Brain microvascular endothelial cell (primary cell): ENCODE measurements around the gene C19orf44.
A peak's percentile ranks its signal among the peaks of the same experiment; 100 is the strongest.

Experiments
- DNase-seq: peaks from one replicate; pipeline ENCODE4 v3.0.0-alpha.2; 2020
- H3K27ac ChIP-seq: fragments of 250-450 bp; sonication (Bioruptor Pico); 2 replicates; pipeline ENCODE4 v1.5.1; 2020; ENCODE audit warnings: mild to moderate bottlenecking, moderate library complexity
- H3K27me3 ChIP-seq: fragments of 250-450 bp; sonication (Bioruptor Pico); replicated peaks from 2 replicates; pipeline ENCODE4 v1.5.1; 2020; ENCODE audit warnings: mild to moderate bottlenecking
- H3K36me3 ChIP-seq: fragments of 250-450 bp; sonication (Bioruptor Pico); replicated peaks from 2 replicates; pipeline ENCODE4 v1.5.1; 2020; ENCODE audit warnings: mild to moderate bottlenecking
- H3K4me3 ChIP-seq: 2 replicates; pipeline ENCODE4 v1.5.1; 2011; ENCODE audit warnings: low read depth, mild to moderate bottlenecking, control low read depth, low read length, moderate library complexity
- CTCF ChIP-seq: IDR thresholded peaks from 2 replicates; pipeline ENCODE4 v1.5.1; 2011; ENCODE audit warnings: low read depth, mild to moderate bottlenecking, moderate library complexity, low read length, control low read depth, inconsistent platforms; ENCODE audit errors: missing control alignments
- in situ Hi-C: cut with HindIII; loops from 2 replicates; pipeline ENCODE4 v1.10.0; 2017; ENCODE audit warnings: low sequenced_read_pairs, low pct_ligation_motif_present

The C19orf44 gene

GRCh38 chr19:16536130-16536529, 39.9 kb downstream of the C19orf44 start:
- H3K27me3 ChIP-seq, result no peaks in the 10 kb centered on the region
- TF ChIP-seq CTCF, result no peak
- no peak overlapping the region for H3K27ac ChIP-seq
- in situ Hi-C loops, result no loop called here
- no peak overlapping the region for H3K4me3 ChIP-seq
- peaks cover 66% of the 10 kb centered on the region for H3K36me3 ChIP-seq
- no peak for DNase-seq

- Histone ChIP-seq H3K27me3 (no peaks in the 10 kb centered on the region), H3K36me3 (peaks cover 58% of the 10 kb centered on the region), H3K4me3 (no peak overlapping the region), H3K27ac (no peak overlapping the region)
- DNase-seq, result no peak
- in situ Hi-C loops, result no loop called here
- TF ChIP-seq CTCF, result no peak
Observed at GRCh38 chr19:16537111-16537510, 40.9 kb downstream of the C19orf44 start.

- H3K36me3 ChIP-seq, result peaks cover 24% of the 10 kb centered on the region
- no peak for TF ChIP-seq CTCF
- peak overlapping the region; percentile 80 for H3K27ac ChIP-seq
- in situ Hi-C loops, result no loop called here
- DNase-seq, result no peak
- no peaks in the 10 kb centered on the region for H3K27me3 ChIP-seq
- H3K4me3 ChIP-seq, result peak overlapping the region; percentile 95
Observed at GRCh38 chr19:16540948-16541347, 44.8 kb downstream of the C19orf44 start.

- in situ Hi-C loops, result no loop called here
- TF ChIP-seq CTCF, result no peak
- H3K27ac ChIP-seq, result peak overlapping the region; percentile 80
- peak; percentile 17 for DNase-seq
- no peaks in the 10 kb centered on the region for H3K27me3 ChIP-seq
- peaks cover 19% of the 10 kb centered on the region for H3K36me3 ChIP-seq
- H3K4me3 ChIP-seq, result peak overlapping the region; percentile 95
Observed at GRCh38 chr19:16541526-16542044, 45.4 kb downstream of the C19orf44 start.

GRCh38 chr19:16542045-16542909, 46.1 kb downstream of the C19orf44 start, which contains the start of gene CHERP:
TSS of gene CHERP (minus strand) at chr19:16542437. CDS start at chr19:16542378, 59 bp downstream.
- Histone ChIP-seq H3K27me3 (no peaks in the 10 kb centered on the region), H3K36me3 (peaks cover 18% of the 10 kb centered on the region), H3K4me3 (peak within 1 kb of the TSS; percentile 95), H3K27ac (peak within 1 kb of the TSS; percentile 80)
- in situ Hi-C loops, result no loop called here
- DNase-seq, result peak; percentile 83
- no peak for TF ChIP-seq CTCF
